KG1 (cell line): ENCODE results near the gene CHRNG.

Experiments used
- DNase-seq: peaks from one replicate; lab custom pipeline; 2025; lab: John Stamatoyannopoulos, UW

The CHRNG gene, protein sequence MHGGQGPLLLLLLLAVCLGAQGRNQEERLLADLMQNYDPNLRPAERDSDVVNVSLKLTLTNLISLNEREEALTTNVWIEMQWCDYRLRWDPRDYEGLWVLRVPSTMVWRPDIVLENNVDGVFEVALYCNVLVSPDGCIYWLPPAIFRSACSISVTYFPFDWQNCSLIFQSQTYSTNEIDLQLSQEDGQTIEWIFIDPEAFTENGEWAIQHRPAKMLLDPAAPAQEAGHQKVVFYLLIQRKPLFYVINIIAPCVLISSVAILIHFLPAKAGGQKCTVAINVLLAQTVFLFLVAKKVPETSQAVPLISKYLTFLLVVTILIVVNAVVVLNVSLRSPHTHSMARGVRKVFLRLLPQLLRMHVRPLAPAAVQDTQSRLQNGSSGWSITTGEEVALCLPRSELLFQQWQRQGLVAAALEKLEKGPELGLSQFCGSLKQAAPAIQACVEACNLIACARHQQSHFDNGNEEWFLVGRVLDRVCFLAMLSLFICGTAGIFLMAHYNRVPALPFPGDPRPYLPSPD

DNA sequence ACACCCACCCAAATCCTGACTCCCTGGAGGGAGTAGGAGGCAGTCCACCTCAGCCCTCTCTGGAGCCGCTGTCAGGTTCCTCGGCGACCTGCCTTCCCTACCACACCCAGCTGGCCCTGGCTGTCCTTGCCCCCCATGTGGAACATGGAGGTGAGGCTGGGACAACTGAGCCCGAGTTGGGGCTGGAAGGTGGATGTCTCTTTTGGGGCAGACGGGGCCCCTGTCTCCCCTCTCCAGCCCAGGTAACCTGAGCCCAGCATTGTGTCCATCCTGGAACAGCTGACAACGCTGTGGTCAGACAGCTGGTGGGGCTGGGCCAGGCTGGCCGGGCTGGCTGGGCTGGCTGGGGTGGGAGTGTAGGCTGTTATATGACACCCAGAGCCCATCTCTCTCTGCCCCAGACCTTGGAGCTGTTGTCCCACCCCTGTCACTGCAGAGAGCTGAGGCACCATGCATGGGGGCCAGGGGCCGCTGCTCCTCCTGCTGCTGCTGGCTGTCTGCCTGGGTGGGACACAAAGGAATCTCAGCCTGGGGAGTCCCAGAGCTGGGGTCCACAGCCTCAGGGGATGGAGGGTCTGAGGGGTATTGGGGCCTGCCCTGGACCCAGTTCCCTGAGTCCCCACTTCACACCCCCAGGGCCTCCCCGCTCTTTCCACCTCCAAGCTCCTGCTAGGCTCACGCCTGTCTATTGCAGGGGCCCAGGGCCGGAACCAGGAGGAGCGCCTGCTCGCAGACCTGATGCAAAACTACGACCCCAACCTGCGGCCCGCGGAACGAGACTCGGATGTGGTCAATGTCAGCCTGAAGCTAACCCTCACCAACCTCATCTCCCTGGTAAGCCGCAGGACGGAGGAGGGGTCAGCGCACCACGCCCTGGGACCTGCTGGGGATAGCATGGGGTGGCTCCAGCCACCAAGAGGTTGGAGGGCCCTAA, at the start of gene CHRNG:
TSS of gene CHRNG (plus strand) at position 395 of the 934 bp plus-strand sequence. CDS start at position 451, 56 bp downstream.
- no peak for DNase-seq

DNA sequence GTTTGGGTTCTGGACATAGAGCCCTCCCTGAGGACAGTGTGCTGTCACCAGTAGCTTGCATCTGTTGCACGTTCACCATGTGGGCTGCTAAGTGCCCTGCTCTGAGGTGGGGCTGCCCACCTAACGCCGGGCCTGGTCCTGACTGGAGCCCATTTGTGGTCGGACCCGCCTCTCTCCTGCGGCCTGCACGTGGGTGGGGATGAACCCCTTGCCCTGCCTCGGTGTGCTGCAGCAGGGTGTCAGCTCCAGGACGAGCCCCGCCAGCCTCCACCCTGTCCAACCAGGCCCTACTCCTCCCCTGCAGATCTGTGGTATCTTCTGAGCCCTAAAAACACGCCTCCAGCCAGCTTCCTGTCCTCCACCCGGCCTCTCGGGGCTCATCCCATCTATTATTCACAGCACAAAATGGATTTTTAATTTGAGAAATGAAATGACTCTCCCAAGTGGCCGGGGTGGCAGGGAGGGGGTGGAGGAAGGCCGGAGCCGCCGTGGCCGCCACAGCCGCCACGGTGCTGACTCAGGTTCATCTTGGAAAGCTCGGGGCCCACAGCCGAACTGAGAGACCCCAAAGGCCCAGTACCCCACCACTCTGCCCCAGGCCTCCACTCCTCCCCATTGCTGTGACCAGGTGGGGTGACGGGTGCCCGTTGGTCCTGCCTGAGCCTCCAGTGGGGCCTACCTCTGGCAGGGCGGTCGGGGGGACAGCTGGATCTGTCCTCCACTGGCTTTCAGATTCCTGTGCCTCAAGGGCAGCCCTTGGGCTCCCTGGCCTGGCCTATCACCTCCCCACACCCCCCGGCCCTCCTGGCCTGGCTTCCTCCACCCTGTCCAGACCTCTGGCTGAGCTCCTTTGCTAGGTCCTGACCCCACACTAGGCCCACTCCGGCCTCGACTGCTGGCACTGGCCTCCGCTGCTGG, 49.0 kb upstream of the CHRNG start:
- DNase-seq: no peak

DNA sequence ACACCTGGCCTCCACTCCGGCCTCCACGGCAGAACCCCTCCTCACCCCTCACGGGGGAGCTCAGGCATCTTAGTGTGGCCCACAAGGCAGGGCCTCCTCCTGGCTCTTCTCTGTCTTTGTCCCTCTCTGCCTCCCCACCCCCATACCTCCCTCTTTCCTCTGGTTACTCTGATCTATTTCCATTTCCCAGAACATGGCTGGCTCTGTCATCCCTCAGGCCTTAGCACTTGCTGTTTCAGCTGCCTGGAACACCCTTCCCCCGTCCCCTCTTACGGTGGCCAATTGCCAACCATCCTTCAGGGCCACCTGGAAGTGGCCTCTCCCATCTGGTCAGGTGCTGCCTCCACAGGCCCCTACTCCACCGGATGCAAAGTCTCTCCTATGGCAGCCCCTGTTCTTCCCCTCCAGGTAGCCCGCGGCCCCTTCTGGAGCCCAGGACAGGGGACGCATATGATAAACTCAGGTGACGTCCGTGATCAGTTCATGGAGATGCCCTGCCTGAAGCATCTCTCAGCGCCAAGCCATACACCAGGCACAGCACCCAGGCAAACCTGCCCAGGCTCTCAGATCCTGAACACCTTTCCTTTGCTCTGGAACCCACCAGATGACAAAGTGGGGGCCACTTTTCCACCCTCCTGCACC, 48.2 kb upstream of the CHRNG start:
- no peak for DNase-seq

DNA sequence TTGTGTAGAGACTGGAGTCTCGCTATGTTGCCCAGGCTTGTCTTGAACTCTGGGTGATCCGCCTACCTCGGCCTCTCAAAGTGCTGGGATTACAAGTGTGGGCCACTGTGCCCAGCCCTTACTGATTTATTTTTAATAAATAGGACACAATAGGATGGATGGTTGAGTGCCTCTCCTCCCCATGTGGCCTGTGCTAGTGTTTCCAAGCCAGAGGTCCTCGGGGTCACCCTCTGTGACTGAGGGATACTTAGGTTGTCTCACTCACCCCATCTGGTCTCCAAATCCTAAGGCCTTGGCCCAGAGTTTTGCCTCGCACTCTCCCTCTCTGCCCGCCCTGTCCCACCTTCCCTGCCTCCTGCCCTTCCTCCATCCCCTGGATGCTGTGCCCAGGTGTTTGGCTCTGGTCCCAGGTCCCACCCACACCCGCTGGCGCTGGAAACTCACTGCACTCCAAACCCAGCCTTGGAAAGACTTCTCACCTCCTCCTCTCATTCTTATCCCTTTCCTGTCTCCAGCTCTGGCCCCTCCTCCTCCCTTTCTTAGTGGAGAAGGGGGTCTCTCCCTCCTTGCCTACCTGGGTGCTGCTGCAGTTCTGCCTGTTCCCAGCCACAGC, 47.1 kb upstream of the CHRNG start:
- DNase-seq: no peak

DNA sequence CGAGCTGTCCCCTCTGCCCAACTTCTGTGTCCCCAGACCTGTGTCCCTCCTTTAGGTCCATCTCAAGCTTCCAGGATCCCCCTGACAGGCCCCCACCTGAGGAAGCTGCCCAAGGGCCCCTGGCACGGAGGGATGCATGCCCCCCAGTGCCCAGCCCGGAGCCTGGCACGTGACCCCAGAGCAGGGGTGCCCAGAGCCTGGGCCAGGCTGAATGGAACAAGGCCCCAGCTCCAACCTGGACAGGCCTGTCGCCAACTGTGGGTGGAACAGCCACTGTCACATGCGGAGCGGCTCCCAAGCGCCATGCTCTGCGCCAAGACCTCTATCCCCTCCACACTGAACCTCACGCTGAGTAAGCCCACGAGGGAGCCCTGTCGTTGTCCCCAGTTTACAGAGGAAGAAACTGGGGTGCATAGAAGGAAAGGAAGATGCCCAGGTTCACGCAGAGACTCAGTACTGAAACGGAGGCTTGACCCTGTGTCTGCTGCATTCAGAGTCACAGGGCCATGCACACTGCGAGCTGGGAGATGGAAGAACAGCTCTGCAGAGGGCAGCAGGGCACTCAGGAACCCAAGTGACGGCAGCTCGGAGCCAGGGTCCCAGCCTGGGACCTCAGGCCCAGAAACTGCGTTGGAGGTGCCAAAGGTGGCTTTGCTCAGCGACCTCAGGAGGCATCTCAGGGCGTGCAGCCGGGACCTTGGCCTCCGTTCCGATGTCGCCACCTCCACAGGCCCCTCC, 46.4 kb upstream of the CHRNG start:
- no peak for DNase-seq

DNA sequence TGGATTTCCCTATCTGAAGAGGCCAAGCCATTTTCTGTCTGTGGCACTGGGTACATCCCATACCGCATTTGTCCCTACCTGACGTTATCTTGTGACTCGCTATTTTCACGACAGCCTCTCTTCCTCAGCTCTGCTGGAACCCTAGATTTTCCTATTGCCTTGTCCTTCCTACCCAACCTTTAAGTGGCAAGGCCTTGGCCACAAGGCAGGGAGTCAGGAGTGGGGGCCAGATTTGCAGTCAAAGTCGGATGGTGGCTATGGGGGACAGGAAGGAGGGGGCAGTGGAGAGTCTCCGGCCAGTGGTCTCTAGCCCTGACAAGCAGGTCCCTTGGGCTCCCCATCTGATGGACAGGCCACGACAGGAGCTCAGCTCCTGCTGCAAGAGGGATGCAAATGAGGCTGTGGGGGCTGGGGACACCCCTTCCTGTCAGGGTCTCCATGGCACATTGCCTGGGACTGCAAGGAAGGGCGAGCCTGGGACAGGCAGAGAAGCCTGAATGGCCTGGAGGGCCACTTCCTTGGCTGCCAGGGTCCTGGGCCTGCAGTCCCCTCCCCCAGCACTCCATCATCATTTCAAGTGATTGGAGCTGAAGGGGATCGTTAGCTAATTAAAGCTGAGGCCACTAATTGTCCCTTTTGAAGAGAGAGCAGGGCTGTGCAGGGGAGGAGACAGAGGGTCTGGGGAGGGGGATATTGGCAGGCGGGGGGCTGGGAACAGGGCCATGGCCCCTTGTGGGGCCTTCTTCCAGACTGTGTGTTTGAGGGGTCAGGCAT, 45.6 kb upstream of the CHRNG start:
- no peak for DNase-seq

DNA sequence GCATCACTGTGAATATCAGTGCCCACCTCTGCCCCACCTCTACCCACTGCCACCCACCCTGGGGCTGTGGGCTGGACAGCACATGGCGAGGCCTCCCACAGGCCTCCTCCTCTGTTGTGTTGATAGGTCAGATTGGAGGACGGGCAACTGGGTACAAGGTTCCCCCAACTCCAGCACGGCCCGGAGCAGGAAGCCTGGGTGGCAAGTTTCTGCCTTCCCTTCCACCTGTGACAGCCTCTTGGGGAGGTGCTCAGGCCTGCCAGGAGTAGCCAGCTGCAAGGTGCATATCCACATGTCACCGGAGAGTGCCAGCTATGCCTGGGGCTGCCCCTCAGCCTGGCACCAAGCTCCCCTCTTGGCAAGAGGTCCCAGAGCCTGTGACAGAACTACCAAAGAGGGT, 45.0 kb upstream of the CHRNG start:
- DNase-seq: no peak

DNA sequence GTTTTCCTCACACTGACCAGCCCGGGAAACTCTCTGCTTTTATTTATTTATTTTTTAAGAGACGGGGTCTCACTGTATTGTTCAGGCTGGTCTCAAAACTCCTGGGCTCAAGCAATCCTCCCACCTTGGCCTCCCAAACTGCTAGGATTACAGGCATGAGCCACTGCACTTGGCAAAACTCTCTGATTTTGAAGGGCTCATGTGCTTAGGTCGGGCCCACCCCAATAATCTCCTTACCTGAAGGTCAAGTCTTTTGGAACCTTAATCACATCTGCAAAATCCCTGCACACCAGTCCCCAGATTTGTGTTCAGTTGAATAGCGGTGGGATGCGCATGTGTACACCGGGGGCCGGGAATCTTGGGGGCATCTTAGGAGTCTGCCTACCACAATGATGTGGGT, 44.2 kb upstream of the CHRNG start:
- DNase-seq: no peak

DNA sequence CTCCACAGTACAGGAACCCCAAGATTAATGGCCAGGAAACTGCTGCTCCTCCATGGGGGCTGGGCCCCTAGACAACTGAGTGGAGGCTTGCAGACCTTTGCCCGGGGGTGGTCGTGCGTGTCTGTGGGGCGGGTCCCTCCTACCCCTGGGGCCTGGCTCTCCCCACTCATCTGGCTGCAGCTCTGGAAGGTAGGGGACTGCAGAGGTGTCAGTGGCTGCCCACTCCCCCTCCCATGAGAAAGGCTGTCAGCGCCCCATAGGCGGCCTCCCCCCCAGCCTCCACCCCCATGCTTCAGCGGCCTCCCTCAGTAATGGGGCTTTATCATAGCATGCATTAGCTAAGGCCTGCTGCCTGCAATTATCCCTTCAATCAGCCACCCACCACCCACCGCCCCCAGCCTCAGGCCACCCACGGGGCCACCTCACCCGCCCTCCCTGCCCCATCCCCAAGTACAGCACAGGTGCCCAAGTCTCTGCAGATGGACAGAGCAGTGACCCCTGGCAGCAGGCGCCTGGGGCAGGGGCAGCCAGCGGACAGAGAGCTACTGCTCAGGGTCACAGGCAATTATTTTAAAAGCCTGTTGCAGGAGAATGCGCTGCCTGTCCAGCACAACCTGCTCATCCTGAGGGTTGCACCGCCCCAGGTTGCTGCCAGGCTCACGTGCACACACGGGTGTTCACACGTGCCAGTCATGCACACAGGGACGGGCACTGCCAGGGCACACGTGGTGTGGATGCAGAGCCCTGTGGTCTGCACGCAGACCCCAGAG, 42.8 kb upstream of the CHRNG start:
- no peak for DNase-seq

DNA sequence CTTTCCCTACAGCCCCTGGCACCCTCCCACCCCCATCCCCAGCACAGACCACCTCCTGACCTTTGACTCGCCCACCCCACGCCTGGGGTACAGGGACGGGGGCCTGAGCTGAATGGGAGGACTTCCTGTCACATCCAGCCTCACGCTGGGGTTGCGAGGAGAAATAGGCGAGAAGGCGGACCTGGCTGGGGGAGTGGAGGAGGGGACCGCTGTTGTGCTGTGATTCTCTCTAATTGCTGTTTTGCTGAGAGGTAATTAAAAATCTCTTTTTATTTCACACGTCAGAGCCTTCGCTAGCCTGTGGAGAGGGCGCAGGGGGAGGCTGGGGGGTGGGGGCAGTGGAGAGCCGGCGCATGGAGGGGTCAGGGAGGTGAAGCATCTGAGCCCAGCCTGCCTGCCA, 42.1 kb upstream of the CHRNG start:
- no peak for DNase-seq

DNA sequence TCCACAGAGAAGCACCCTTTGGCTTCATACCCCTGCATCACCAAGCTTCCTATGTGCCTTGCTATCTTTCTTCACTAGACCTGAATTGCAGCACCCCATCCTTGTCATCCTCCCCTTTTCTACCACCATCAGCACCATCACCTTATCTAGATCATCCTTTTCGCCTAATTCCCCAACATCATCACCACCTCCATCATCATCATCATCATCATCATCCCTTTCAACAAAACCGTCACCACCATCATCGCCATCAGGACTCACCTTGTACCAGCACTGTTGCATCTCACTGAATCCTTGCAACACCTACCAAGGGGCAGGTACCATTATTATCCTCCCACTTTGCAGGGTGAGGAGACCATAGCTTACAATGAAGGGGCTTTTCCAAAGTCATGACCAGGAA, 41.0 kb upstream of the CHRNG start:
- DNase-seq: no peak

DNA sequence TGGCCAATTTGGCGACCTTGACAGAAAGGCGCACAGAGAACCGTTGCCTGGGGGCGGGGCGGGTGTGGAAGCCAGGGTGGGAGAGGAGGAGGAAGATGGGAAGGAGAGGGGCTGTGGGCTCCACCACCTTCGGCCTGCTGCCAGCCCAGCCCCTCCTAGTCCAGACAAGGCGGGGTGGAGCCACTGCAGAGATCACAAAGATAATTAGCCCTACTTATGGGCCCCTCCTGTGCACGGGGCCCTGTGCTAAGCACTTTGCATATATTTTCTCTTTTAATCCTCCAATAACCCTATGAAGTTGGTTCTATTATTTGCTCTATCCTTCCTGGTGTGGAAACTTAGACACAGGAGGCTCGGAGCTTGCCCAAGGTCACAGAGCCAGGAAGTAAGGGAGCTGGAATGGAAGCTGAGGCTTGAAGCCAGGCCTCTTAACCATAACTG, 38.1 kb upstream of the CHRNG start:
- DNase-seq: no peak

DNA sequence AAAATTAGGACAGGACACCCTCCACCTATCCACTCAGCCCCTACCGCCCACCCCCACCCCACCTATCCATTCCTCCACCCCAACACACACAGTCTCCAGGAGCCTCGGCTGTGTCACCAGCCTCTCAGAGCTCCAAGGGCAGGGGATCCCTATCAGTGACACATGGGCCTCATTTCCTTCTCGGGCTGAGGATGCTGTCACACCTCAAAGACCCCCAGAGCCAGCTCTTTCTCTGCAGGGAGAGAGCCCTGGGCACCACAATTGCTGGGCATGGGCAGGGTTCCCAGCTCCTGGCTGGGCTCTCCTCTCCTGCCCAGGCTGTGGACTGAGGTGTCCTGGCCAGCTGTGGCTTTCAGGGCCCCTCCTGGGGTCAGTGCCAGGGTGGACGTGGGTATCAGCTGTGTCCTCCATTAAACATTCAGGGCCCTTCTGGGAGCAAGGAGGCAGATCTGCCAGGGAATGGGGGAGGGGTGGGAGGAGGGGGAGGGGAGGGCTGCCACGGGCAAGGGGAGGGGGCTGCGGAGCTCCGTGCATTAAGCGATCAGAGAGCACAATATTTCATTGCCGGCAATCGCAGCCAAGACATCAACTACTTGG, 37.6 kb upstream of the CHRNG start:
- no peak for DNase-seq

DNA sequence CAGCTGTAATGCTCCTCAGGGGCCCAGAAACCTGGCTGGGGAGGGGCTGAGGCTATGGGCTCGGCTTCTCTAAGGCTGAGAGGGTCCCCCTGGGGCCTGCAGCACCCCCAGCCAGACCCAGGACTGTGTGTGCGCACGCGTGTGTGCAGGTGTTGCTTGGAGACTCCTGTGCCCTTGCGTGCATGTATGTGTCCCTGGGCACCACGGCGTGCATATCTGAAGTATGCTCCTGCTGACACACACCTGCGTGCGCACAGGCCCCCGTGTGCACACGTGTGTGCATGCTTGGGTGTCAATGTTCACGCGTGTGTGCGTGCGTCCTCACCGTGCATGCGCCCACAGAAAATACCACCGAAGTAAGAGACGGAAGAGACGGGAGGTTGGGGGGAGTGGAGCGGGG, 37.0 kb upstream of the CHRNG start:
- DNase-seq: no peak

DNA sequence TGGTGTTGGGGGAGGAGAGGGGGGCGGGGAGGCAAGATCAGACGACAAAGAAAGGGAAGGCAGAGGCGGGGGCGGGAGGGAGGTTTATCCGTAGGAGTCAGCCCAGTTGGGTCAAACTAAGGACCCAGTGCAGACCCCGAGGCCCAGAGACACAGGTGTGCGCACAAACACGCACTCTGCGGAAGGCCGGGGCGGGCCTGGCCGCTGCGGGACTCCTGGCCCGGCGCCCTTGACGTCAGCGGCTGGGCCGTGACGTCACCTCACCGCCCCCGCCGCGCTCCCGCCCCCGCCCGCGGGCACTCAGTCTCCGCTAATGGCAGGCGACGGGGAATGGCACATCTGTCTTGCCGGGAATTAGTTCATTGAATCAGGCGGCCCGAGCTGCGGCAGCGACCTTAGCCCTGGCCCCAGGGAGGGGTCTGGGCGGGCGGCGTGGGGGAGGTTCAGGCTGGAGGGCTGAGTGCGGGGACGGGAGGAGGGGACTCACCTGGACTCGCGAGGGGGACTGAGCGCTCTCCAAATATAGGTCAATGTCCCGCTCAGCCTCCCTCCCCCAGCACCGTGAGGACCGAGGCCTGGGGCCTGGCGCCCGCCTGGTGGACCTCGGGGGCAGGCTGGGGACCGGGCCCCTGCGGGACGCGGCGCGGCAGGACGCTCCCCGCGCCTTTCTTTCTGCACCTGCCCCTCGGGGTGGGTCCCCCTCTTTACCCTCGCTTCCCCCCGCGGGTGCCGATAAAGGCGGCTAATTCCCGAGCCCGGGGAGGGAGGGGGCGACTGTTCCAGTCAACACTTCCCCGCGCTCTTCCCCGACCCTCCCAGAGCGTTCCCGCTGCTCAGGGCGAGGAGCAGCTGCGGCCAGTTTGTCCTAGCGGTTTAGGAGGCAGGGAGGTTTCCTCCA, 36.3 kb upstream of the CHRNG start:
- no peak for DNase-seq

DNA sequence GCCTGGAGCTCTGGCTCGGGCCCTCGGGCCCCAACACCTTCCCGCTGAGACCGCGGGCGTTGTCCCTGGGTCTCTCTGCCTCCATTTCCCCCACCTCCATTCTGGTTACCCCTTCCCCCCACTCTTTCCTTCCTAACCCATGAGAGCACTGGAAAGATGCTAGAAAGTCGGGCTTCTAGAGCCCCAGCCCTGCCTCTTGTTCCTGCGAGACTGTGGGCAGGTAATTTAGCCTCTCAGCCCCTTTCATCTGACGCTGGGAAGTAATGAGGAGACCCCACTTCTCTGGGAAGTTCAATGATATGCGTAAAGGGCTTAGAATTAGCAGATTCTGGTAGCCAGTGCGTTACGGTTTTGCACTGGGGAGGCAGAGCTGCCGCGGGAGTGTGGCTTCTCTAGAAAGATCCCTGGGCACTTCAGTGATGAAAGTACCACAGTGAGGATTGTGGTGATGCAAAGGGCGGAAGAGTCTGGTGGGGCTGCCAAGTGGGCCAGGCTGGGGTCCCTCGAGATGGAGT, 35.6 kb upstream of the CHRNG start:
- no peak for DNase-seq

DNA sequence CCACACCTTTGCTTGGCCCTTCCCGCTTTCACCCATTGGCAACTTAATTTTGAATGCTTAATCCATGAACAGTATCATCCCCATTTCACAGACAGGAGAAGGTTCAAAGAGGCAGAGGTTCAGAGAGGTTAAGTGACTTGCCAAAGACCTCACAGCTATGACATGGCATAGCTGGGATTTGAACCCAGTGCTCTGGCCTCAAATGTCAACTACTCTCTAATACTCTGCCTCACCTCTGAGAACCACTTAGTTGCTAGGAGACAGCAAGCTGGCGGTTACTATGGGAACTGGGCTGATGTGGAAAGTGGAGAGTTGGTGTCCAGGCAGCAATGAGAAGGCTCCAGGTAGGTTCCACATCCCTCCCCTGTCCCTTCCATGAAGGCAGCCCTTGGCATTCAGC, 35.1 kb upstream of the CHRNG start:
- DNase-seq: no peak
